Esophagus squamous epithelium (tissue), 5 donors: ENCODE results near the gene RGL4. TPM values are rescaled to one million over a fixed set of nuclear protein-coding genes. Genes with fewer than 3 reads are reported as not detected.
"Not testable (repeated sequence)": the region's sequence is repeated elsewhere in the genome, so short reads cannot be mapped to it uniquely, and the experiment has no call there.

Experiments
- DNase-seq: peaks from one replicate; lab custom pipeline; 2025; lab: John Stamatoyannopoulos, UW
- H3K27ac ChIP-seq, 4 donors: fragments of 200-600 bp; sonication (generic); one replicate each; pipeline ENCODE4 v1.5.1; 2016 to 2019; ENCODE audit warnings: mild to moderate bottlenecking in 1 of 4
- H3K27me3 ChIP-seq, 4 donors: fragments of 200-600 bp; sonication (generic); 1 replicate in 3 of 4; 2 replicates in 1 of 4; pipeline versions ENCODE4 v1.5.1 to v1.6.0; 2017 to 2021; ENCODE audit warnings: antibody characterized with exemption in 1 of 4
- H3K36me3 ChIP-seq, 3 donors: fragments of 200-600 bp; sonication (generic); one replicate each; pipeline ENCODE4 v1.5.1; 2016 to 2019
- H3K4me1 ChIP-seq, 3 donors: fragments of 200-600 bp; sonication (generic); one replicate each; pipeline ENCODE4 v1.5.1; 2017 to 2019
- H3K4me3 ChIP-seq, 4 donors: fragments of 200-600 bp; sonication (generic); 1 replicate in 3 of 4; 2 replicates in 1 of 4; pipeline ENCODE4 v1.5.1; 2016 to 2019; ENCODE audit warnings: mild to moderate bottlenecking in 2 of 4, moderate library complexity in 1 of 4
- H3K9me3 ChIP-seq, 3 donors: fragments of 200-600 bp; sonication (generic); one replicate each; pipeline ENCODE4 v1.5.1; 2016 to 2019
- CTCF ChIP-seq, 6 experiments: fragments of 450-650 bp in 4 of 6; fragments of 200-600 bp in 2 of 6; sonication (generic) in 2 of 6; IDR thresholded peaks; one replicate each; pipeline ENCODE4 v1.5.1; 2016 to 2019; ENCODE audit warnings: antibody characterized with exemption in 6 of 6, mild to moderate bottlenecking in 4 of 6, moderate library complexity in 4 of 6
- POLR2A ChIP-seq, 4 donors: fragments of 450-650 bp; IDR thresholded peaks; one replicate each; pipeline ENCODE4 v1.6.1; 2017; ENCODE audit warnings: antibody characterized with exemption in 4 of 4, mild to moderate bottlenecking in 4 of 4, moderate library complexity in 3 of 4
- WGBS, 2 donors: methylation state at CpG; one replicate each; pipeline ENCODE4 v1.1.5; 2018; 5-methylcytosine and 5-hydroxymethylcytosine counted together
- intact Hi-C: fragments of 100-400 bp; cut with DNase I; formaldehyde crosslinking; loops from one replicate; pipeline ENCODE4 v1.15.0; 2022
- total RNA-seq, 4 donors: library from RNA; depleted of rRNA; stranded (reverse); fragments of >200 nt; gene quantifications; one replicate each; pipeline ENCODE4 v1.1.0, GENCODE V29; 2016
- donor health status: DM: yes; HTN: yes; CAD: no.

RGL4 gene
- total RNA-seq, 4 donors from 2014 or later = not detected

GRCh38 chr22:23718371-23719165 lies 27.8 kb downstream of the RGL4 start:
- no peak for TF ChIP-seq POLR2A (IDR thresholded peaks at IDR 0.05)
- TF ChIP-seq CTCF (IDR thresholded peaks at IDR 0.05) = no peak
- intact Hi-C loops = no loop called here
- no peaks in the 10 kb centered on the region for H3K9me3 ChIP-seq
- H3K4me1 ChIP-seq = peaks cover 0 to 24% (median 10%) of the 10 kb centered on the region in 3 donors
- H3K27me3 ChIP-seq = no peaks in the 10 kb centered on the region
- WGBS, 2 donors = 80 to 84% methylated on average over 15 to 17 of the region's 17 CpGs
- no peak for DNase-seq
- H3K27ac ChIP-seq = no peak overlapping the region
- no peak overlapping the region for H3K4me3 ChIP-seq
- peaks cover 0 to 17% (median 5%) of the 10 kb centered on the region in 3 donors for H3K36me3 ChIP-seq

DNA sequence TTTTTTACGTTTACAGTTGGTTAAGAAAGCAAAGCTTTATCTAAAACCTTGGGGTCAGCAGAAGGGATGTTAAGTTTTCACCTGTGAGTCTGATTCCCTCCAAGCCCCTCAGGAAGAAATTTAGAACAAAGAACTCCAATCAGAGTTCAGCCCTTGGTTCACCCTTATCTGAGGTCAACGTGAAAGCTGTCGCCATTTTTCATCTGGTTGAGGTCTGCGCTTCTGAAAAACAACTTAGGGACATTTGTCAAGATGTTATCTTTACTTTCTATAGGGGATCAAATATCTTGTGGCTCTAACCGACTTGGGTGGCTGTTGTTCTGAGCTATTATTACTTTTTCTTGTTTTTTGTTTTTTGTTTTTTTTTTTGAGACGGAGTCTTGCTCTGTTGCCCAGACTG lies 30.0 kb downstream of the RGL4 start:
- Histone ChIP-seq H3K27ac (no peak overlapping the region), H3K4me3 (no peak overlapping the region), H3K4me1 (peaks cover 0 to 16% (median 8%) of the 10 kb centered on the region in 3 donors), H3K36me3 (no peaks in the 10 kb centered on the region), H3K9me3 (no peaks in the 10 kb centered on the region), H3K27me3 (no peaks in the 10 kb centered on the region)
- no peak for TF ChIP-seq POLR2A (IDR thresholded peaks at IDR 0.05)
- no peak for TF ChIP-seq CTCF (IDR thresholded peaks at IDR 0.05)
- intact Hi-C loops = no loop called here
- WGBS, 2 donors = 59 to 68% methylated on average over 6 of the region's 6 CpGs
- no peak for DNase-seq

- TF ChIP-seq POLR2A (IDR thresholded peaks at IDR 0.05) (no peak), CTCF (IDR thresholded peaks at IDR 0.05) (no peak)
- Histone ChIP-seq H3K27ac (no peak overlapping the region), H3K4me3 (no peak overlapping the region), H3K9me3 (no peaks in the 10 kb centered on the region), H3K36me3 (no peaks in the 10 kb centered on the region), H3K27me3 (no peaks in the 10 kb centered on the region), H3K4me1 (peaks cover 0 to 6% (median 4%) of the 10 kb centered on the region in 3 donors)
- WGBS, 2 donors = 60 to 81% methylated on average over 4 of the region's 4 CpGs
- intact Hi-C loops = no loop called here
- DNase-seq = no peak
Observed at GRCh38 chr22:23722160-23722559, 31.3 kb downstream of the RGL4 start.

DNA sequence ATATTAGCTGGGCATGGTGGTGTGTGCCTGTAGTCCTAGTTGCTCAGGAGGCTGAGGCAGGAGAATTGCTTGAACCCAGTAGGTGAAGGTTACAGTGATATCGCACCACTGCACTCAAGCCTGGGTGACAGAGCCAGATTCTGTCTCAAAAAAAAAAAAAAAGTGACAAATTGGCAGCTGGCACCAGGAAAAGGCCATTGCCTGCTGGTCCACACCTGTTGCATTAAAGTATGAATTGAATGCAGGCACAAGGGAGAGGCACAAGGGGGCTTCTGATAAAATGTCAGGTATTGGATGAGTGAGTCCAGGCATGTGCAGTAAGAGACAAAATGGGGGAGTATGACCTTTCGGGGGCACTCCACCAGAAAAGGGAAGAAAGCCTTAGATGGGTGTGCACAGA lies 31.9 kb downstream of the RGL4 start:
- intact Hi-C loops = no loop called here

DNA sequence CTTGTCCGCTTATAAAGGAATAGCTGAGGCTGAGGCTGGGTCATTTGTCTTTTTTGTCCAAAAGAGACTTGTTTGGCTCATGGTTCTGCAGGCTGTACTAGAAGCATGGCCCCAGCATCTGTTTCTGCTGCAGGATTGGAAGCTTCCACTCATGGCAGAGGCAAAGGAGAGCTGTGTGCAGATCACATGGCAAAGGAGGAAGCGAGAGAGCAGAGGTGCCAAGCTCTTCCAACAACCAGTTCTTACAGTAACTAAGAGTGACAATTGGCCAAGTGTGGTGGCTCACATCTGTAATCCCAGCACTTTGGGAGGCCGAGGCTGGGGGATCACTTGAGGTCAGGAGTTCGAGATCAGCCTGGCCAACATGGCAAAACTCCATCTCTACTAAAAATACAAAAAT lies 37.3 kb downstream of the RGL4 start:
- H3K9me3 ChIP-seq, H3K27me3 ChIP-seq, DNase-seq, H3K4me1 ChIP-seq, intact Hi-C loops, H3K4me3 ChIP-seq, H3K36me3 ChIP-seq, H3K27ac ChIP-seq: not testable (repeated sequence)
- WGBS, 2 donors = 73 to 85% methylated on average over 4 of the region's 4 CpGs

More for the DNA sequence above, 31.9 kb downstream of the RGL4 start:
- Histone ChIP-seq H3K27ac (no peak overlapping the region), H3K4me3 (no peak overlapping the region), H3K9me3 (no peaks in the 10 kb centered on the region), H3K27me3 (no peaks in the 10 kb centered on the region), H3K36me3 (no peaks in the 10 kb centered on the region), H3K4me1 (no peaks in the 10 kb centered on the region)
- DNase-seq = no peak
- TF ChIP-seq CTCF (IDR thresholded peaks at IDR 0.05) = no peak
- no peak for TF ChIP-seq POLR2A (IDR thresholded peaks at IDR 0.05)
- WGBS, 2 donors = 68 to 79% methylated on average over 2 of the region's 2 CpGs
